SHP77 (cell line): ENCODE measurements around the gene GRM3.

Experiments
- DNase-seq, 2 experiments: peaks; one replicate each; lab custom pipeline; 2025; lab: John Stamatoyannopoulos, UW

Gene GRM3

DNA sequence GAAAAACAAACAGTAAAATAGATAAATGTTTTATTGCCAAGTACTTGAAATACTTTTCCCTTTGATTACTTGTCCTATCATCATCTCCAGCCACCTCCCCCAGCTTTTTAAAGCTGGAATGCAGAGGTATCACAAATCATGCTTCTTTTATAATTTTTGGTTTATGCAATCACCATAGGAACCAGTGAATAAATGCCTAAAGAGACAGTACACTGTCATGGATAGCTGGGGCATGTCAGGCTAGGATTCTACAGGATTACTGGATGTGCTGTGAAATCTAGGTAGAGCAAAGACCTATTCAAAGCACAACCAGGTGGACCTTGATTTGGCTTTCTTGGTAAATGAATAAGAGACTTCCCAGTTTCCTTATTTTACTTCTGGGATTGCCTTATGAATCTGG is 257.2 kb downstream of the GRM3 start:
- no peak for DNase-seq

DNA sequence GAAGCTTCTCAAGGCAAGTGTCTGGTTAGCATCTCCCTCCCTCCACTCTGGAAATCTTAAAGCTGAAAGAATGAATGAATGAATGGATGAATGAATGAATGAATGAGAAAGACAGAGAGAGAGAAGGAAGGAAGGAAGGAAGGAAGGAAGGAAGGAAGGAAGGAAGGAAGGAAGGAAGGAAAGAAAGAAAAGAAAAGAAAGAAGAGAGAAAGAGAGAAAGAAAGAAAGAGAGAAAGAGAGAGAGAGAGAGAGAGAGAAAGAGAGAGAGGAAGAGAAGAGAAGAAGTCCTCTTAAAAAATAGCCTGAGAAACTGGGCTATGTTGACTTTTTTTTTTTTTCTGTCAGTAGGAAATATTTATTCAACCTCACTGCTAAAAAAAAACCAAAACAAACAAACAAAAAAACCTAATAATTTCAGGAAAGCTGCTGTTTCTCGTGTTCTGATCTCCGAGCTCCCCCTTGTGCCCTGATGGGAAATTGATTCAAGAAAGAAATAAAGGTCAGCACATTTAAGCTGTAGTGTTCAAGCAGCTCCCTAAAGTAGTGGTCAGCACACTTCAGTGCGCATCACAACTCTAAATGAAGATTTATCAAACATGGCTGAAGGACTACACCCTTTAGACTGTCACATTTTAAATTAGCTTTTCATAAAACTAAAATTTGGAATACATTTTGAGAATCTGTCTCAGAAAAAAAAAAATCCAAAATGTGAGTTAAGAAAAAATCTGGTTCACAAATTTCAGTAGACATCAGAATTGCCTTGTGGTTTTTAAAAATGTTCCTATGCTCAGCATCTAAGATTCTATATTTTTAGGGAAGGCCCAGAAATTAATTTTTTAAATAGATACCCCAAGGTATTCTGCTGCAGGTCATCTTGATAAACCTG is 261.5 kb downstream of the GRM3 start:
- DNase-seq, result peak in 1 of 2 experiments; percentile 11

- DNase-seq, result no peak
Observed at GRCh38 chr7:86908948-86909347, 265.2 kb downstream of the GRM3 start.

- no peak for DNase-seq
Observed at GRCh38 chr7:86911659-86912058, 267.9 kb downstream of the GRM3 start.

- no peak for DNase-seq
Observed at GRCh38 chr7:86913709-86914108, 270.0 kb downstream of the GRM3 start.
